Renal cortex interstitium (tissue), 11 donors: Measurements from ENCODE around the gene TEAD1. TPM values are rescaled to one million over a fixed set of nuclear protein-coding genes. Genes with fewer than 3 reads are reported as not detected.

Source experiments
- DNase-seq, 11 donors: peaks; one replicate each; pipeline ENCODE4 v3.0.0-alpha.2; 2013; ENCODE audit warnings: low read depth in 9 of 11, low spot score in 4 of 11; ENCODE audit errors: extremely low read depth in 1 of 11
- polyA plus RNA-seq, 3 donors: library from polyadenylated mRNA; unstranded; fragments of 120-200 nt; gene quantifications; one replicate each; pipeline ENCODE4 v1.2.1, GENCODE V29; 2013; ENCODE audit not compliant: insufficient read length in 3 of 3

The TEAD1 gene
- polyA plus RNA-seq, 3 donors = 88.2 to 109 (median 92.8) TPM

DNA sequence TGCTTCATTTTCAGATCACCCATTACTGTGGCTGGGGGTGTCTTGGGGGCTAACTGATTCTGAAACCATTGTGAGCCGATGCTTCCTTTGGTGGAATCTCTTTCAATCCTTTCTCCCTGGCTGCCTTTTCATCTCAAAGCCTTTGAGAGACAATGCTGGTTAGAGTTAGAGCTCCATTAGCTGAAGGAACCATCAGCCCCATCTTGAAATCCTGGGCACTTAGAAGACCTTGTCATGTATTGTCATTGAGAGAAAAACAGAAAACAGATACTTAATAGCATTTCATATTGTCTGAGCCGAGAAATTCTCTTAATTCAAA is 6.7 kb downstream of the TEAD1 start:
- no peak for DNase-seq

DNA sequence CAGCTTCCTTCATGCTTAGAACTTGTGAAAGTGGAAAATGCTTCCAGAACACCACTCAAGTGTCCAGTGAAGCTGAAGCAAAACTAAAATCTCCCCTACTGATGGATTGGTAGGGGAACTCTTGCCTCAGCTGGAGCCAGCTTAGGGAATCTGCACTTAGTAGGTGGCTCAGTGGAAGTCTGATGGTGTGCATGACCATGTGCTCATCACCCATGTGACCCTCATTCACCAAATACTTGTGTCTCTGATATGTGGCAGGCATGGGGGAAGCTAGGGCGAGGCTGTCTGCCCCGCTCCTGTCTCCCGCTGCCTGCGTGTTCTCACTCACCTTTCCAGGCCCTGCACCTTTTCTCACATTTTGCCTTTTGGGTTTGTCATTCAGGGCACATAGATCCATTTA is 7.2 kb downstream of the TEAD1 start:
- no peak for DNase-seq

DNA sequence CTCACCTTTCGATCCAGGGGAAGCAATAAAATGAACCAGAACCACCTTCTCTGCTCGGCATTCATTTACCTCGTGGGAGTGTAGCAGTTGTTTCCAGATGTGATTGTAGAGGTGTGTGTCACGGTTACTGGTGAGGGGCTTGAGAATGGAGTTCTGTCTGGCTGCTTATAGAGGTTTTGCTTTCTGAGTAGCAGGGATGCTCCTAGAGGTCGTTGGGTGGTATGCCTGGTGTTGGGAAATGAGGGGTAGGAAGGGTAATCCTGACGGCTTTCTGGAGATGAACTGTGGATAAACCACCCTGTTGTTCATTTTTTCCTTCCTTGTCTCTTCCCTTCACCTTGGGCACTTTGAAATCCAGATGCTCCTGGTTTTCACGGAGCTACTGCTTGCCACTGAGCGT is 8.1 kb downstream of the TEAD1 start:
- no peak for DNase-seq

DNA sequence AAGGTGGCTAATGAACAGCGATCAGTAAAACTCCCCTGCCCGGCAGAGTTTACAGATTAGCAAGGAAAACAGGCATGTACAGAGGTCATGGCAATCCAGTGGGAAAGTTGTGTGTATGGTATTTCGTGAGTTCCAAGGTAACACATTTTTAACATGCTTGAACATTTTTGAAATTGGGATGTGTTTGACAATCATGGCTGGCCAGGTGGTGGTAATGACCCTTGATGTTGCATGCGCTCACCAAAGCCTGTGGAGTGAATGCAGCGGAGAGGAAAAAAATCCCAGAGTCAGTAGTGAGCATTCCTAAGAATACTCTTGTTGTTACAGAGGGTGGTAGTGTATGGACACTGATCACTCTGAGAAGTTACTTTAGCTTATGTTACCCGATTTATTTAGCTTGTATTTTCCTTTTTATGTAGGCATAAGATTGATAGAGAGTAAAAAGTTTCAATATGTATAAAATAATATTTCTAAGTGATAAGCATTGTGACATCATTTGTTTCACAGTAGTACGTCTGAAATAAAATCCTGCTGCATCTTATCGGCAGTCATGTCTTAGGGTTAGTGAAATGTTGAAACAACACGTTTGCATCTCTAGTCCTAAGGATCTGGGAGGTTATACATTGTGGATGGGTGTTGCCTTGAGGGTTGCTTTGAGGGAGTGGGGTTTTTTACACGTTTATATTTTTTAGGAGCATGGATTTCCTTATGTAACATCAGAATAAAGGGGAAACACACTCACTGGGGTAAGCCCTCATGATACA is 8.7 kb downstream of the TEAD1 start:
- DNase-seq = no peak

DNA sequence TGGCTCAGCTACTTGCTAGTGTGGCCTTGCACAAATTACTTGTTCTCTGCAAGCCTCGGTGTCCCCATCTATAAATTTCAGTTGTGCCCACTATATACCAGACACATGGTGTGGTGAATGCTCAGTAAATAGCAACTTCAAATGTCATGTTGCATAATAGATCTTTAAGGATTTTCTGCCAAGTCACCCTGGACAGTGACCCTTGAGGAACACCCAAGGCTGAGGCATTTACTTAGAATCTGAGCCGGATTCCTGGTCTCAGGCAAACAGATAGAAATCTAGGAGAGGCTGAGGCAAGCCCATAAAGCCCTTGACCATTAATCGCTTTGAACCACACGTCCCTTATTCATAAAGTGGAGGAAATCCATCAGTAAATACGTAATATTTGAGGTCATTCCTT is 9.7 kb downstream of the TEAD1 start:
- DNase-seq = no peak

DNA sequence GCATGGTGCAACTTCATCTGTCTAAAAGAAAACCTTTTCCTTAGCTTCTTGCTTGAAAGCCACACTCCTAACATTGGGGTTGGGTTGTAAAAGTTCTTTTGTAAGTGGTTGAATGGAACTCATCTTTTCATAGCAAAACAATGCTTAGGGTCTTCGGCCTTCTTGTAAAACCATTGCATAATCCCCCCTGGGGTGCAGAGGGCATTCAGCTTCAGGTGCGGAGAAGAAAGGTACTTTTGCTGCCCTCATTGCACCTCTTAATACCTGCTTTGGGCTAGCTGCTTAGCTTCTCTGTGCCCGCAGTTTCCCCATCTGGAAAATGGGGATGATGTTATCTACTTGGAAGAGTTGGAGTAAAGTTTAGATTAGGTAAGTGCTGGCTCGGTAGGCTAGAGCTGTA is 10.1 kb downstream of the TEAD1 start:
- DNase-seq = no peak

DNA sequence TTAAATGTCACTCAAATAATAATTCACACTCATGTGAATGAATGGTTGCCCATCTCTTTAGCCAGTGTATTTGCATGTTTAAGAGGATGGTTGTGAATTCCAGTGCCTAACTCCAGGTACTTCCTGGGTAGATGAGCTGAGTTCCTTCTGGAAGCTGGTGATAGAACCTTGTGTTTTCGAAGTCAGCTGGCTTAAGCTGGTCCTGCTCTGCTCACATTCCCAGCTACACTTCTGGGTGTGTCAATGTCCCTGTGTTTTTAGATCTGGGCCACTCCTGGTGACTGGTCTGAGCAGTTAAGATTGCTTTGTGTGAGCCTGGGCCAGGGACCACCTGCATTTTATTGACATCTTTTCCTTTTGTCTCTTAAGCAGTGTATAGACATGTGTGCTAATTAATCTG is 10.6 kb downstream of the TEAD1 start:
- no peak for DNase-seq

DNA sequence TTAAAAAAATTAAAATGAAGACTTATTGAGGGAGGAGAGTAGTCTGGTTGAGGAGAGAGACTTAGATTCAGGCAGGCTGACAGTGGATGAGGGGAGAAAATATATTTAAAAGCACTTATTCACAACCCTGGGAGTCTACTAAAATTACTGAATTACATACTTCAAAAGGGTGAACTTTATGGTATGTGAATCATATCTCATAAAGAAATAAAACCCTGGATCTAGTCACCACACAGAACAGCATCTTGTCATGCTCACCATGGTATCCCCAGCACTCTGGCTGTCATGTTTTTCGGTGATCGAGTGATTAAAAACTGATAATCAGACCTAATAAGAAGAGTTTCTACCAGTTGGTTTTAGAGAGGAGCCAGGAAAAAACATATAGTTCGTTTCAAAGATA is 11.0 kb downstream of the TEAD1 start:
- DNase-seq = no peak

DNA sequence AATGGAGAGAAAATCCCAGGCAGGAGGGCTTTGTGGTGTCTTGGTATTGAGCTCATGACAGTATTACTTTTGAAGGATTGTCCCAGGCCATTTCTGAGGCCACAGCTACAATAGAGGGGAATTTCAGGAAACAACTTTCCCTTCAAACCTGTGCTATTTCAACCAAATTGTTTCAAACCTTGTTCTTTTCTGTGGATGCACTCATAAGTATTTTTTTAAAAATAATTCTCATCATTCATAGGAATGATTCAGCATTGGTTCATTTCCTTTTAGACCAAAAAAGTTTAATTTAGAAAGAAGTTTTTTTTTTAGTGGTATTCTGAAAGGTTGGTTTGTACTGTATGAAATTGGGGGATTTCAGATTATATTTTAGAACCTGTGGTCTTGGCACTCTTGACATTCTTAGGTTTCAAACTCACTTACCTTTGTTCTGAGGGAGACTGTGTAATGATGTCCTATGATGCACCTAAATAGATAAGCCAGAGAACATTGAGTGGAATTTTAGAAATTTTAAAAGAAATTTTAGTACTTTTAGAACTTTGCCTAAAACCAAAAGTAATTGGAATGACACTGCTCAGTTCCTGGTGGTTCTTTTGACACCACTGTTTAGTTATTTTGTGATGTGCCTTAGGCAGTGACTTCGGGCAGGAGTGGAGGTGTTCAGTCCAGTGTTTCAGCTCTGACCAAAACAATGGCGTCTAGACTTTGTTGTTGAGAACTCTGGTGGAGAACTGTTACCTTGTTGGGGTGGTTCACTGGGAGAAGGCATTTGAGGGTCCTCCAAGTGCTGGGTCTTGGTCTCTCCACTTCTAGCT is 12.2 kb downstream of the TEAD1 start:
- no peak for DNase-seq

DNA sequence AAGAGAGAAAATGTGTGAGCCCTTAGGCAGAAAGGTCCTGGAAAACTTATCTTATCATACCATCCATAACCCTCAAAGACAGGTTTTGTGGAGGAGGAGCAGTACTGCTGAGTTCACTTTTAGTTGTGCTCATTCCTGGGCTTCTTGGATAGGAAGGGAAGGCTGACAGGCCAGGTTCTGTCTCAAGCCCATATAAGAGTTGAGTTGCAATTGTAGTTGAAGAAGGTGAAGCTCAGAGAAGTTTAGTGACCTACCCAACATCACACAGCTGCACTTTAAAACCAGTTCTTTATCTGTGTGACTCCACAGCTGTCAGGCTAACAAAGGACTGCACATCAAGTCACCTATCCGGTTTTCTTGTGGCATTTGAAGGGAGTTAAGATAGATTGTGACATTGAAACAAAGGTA is 13.0 kb downstream of the TEAD1 start:
- no peak for DNase-seq

DNA sequence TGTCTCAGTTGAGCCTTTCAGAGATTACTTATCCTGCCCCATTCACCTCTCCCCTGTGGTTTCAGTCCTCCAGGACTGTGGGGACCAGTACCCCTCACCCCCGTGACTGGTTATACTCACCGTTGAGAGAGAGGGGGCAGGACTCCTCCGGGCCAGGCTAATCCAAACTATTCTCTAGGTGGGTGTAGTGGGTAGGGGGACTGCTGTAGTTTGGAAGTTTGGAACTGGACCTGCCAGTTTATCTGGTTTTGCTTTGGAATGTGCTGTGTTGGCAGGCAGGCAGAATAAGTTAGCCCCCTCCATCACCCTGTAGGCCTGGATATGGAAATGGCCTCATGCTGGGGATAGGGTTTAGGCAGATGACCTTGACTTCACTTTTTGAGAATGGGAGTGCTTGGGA is 13.5 kb downstream of the TEAD1 start:
- DNase-seq = peak in 2 of 11 donors; percentile 70 to 71

DNA sequence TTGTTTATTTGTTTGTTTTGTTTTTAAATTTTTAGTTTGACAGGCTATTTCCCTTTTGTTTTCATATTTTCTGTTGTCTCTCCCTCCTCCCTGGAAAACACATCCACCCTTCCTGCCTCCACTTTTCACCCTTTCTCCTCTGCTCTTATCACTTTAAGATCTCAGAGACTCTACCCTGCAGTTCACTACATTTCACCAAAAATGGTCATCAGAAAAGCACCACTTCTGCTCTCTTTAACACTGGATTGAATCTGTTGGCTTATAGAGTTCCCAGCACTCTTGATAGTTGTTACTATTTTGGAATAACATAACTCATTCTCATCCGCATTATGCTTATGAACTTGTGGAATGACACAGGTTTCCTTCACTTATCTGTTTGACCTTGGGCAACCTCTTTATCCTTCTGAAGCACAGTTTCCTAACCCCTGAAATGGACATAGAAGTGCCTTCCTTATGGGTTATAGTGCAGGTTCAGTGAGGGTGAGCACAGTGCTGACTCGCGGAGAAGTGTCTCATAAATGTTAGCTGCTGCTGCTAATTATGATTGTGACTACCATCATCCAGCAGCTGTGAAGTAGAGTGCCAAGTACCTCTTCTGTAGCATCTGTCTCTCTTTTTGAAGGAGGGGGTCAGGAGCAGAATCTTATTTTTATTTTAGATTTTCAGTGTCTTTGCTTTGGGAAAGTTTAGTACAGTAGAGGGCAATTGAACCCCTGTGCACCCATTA is 15.0 kb downstream of the TEAD1 start:
- no peak for DNase-seq

DNA sequence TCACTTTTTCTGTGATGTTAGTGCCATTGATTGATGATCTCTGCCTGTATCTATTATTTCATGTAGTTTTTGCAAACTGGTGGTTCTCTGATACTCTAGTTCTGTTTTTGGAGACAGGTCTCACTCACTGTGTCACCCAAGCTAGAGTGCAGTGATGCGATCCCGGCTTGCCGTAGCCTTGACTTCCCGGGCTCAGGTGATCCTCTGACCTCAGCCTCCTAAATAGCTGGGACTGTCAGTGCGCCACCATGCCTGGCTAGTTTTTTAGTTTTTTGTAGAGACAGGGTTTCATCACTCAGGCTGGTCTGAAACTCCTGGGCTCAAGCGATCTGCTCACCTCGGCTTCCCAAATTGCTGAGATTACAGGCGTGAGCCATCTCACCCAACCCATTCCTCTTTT is 16.4 kb downstream of the TEAD1 start:
- no peak for DNase-seq

DNA sequence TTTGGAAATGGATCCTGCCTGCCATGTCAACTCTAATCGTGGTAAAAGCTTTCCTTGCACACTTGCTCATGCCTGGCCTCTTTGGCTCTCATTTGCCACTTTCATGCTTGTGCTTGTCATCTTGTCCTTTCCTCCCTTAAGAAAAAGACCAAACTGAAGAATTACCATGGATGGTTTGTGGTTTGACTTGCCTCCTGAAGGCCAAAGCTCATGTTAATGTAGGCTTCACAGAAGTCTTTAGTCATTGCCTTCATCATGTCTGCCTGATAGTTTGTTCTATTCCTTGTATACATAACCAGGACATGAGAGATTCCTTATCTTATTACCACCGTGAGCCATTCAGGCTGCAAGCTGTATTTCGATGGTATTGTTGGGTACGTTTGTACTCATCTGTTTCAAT is 17.3 kb downstream of the TEAD1 start:
- no peak for DNase-seq

DNA sequence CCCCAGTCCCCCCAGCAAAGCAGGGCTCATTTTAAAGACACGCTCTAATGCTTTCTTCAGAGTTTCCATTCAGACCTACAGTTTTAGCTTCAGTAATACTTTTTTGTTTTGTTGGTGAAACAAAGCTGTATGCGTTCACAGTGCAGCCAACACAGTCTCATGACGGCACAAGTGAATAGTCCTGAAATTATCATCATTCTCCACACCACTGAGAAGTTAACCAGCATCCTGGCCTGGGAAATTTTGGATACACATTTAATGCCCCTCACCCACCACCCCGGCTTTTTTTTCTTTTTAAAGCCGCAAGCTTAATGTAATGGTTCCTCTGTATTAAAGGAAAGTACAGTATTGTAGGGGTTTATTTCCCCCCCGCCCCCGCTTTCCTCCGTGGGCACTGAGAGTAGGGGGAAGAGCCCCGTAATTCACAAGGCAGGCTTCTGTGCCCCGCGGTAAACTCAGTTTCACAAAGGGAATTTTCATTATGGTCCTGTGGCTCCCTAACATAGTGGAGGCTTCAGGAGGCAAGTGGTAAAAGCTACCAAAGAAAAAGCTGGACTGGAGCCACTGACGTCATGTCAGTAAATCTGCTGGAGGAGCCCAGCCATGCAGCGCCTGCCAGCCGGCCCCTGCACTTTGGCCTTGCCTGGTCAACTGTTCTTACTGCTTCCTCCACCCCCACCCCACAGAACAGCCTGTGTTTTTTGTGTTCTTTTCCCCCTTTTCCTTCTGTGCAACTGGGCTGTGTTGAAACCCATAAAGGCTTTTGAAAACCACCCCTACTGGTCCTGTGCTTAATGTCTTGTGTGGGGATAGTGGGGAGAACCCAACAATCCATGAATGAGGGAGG is 18.2 kb downstream of the TEAD1 start:
- peak in 10 of 11 donors; percentile 79 to 95 (median 90) for DNase-seq

DNA sequence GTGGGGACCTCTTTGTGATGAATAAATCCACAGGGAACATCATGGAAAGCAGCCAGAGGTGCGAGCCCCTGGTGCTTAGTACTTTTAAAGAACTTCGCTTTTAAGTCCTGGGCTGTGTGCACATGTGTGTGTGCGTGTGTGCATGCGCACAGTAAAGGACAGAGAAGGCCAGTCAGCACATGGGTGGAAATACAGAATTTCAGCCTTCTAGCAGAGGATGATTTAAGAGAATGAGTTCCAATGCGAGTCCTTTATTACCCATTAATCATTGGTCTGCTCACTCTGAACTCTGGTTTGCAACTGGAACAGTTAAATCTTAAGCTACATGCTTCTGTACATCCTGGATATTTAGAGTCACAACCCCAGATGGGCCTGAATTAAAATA is 18.9 kb downstream of the TEAD1 start:
- peak in 2 of 11 donors; percentile 66 to 70 for DNase-seq

DNA sequence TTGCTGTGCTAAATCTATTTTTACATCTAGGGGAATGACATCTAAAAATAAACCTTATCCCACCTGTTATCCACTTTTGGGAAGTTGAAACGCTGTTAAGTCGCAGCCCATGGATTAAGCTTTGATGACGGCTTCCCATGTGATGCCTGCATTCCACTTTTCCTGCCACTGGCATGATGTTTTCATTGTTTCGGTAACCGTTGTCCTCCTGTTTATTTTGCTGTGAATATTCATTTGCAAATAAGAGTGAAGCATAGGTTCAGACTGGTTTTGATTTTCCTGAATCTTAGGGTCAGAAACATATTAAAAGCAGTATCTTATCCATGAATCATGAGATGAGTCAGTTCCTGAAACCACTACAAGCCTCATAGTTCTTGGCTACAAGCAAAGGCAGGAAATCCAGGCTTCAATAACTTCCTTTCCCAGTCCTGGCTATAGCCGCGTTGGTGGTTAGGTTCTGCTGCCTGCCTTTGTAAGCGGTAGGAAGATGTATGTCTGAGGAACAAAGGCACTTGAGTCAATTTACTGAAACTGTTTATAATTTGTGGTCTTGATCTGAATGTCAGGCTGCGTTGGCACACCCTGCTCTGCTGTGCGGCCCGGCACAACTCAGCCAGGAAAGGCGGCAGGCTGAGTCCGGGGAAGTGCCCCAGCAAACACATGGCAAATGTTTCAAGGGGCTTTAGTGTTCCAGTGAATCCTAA is 19.4 kb downstream of the TEAD1 start:
- DNase-seq = no peak

DNA sequence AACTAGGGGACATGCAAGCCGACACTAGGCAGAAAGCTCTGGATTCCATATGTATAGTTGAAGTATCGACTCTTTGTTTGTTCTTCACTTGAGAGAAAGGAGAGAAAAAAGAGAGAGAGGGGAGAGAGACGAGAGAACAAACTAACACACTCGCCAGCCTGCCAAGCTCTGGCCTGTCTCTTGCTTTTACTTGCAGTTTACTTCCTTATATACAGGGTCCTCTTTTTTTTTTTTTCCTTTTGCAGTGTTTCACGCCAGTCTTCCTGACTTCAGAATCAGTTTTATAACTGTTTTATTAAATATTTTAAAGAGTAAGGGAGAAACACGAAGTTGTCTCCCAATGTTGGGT is 19.9 kb downstream of the TEAD1 start:
- DNase-seq = no peak
